Mucosa of descending colon (tissue), 3 donors: ENCODE measurements around the gene NUB1. TPM values are rescaled to one million over a fixed set of nuclear protein-coding genes. Genes with fewer than 3 reads are reported as not detected.
A peak's percentile ranks its signal among the peaks of the same experiment; 100 is the strongest.

Experiments
- ATAC-seq: fragments of 200-7000 bp; cut with Tn5 transposase; one replicate; pipeline ENCODE4 v1.9.1; 2020; ENCODE audit warnings: mild to moderate bottlenecking, moderate library complexity
- DNase-seq, 3 donors: peaks; one replicate each; pipeline ENCODE4 v3.0.0-alpha.2; 2020
- H3K36me3 ChIP-seq: fragments of 200-600 bp; one replicate; pipeline ENCODE4 v1.8.0; 2021; ENCODE audit warnings: low read depth, mild to moderate bottlenecking
- H3K4me1 ChIP-seq: fragments of 200-600 bp; one replicate; pipeline ENCODE4 v1.8.0; 2021; ENCODE audit warnings: low read depth, mild to moderate bottlenecking
- H3K4me3 ChIP-seq: fragments of 200-600 bp; one replicate; pipeline ENCODE4 v1.8.0; 2021; ENCODE audit warnings: mild to moderate bottlenecking
- H3K9me3 ChIP-seq: fragments of 200-600 bp; one replicate; pipeline ENCODE4 v1.8.0; 2021; ENCODE audit warnings: mild to moderate bottlenecking
- intact Hi-C, 2 donors: fragments of 100-400 bp; cut with DNase I in 1 of 2; cut with micrococcal nuclease in 1 of 2; formaldehyde crosslinking; loops; one replicate each; pipeline versions ENCODE4 v1.11.0 to v1.11.1; 2022; cut with DNase I, micrococcal nuclease
- total RNA-seq, 3 donors: library from RNA; stranded (reverse); fragmentation: NEBNext Ultra II Directional in 2 of 3; extraction: Animal tissue kit (Norgen Biotek cat#: 25700) in 2 of 3; gene quantifications; one replicate each; pipeline versions ENCODE4 v1.2.1 to v1.2.4, GENCODE V29; 2021 to 2023
- TF ChIP-seq, protein P1 (sequence below): fragments of 200-600 bp; IDR thresholded peaks from one replicate; pipeline ENCODE4 v1.8.0; 2022; ENCODE audit warnings: antibody characterized with exemption, mild to moderate bottlenecking
- donor health status: DM: no; HTN: no; CAD: no; lungs with moderate emphysema.
- donor health status: DM: no; HTN: no; CAD: no.
- donor health status: DM: no; HTN: yes; CAD: no.

The NUB1 gene
- total RNA-seq, 3 donors from 2014 or later, result 66.2 to 77.5 (median 76.9) TPM

- TF ChIP-seq, protein P1, sequence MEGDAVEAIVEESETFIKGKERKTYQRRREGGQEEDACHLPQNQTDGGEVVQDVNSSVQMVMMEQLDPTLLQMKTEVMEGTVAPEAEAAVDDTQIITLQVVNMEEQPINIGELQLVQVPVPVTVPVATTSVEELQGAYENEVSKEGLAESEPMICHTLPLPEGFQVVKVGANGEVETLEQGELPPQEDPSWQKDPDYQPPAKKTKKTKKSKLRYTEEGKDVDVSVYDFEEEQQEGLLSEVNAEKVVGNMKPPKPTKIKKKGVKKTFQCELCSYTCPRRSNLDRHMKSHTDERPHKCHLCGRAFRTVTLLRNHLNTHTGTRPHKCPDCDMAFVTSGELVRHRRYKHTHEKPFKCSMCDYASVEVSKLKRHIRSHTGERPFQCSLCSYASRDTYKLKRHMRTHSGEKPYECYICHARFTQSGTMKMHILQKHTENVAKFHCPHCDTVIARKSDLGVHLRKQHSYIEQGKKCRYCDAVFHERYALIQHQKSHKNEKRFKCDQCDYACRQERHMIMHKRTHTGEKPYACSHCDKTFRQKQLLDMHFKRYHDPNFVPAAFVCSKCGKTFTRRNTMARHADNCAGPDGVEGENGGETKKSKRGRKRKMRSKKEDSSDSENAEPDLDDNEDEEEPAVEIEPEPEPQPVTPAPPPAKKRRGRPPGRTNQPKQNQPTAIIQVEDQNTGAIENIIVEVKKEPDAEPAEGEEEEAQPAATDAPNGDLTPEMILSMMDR, result no peak
Observed at GRCh38 chr7:151408498-151408838, 66.9 kb downstream of the NUB1 start.

DNA sequence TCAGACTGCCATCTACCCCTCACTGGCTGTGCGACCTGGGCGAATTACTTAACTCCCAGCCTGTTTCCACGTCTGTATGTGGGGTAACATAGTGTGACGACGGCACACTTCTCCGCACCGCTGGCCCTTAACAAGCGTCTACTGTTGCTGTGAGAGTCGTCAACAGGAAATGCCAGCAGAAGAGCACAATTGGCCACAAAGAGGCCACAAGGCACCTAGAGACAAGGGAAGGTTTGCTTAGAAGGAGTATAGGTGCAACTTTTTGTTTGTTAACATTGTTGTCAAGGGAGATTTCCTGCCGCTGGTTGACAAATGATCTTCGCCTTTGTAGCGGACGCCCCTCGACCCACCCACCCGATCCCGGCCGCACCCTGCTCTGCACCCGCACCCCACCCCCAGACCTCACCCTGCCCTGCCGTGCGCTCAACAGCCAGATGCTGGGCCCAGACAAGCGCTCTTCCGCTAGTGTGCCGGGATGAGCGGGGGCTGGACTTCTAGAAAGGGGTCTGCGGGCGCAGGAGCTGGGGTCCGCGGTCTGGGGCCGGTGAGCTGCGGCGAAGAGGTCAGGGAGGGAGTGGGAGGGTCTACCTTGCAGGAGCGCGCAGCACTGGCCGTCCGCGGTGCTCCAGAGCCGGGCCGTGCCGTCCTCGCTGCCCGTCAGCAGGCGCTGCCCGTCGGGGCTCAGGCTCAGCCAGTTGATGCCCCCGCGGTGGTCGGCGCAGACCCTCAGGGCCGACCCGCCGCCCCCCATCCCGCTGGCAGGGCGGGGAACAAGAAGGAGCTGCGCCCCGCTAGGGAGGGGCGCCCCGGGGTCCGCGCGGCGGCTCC lies 67.4 kb downstream of the NUB1 start:
- ATAC-seq (peak; percentile 72), DNase-seq (peak; percentile 24 to 58 (median 29))
- H3K36me3 ChIP-seq, result no peaks in the 10 kb centered on the region
- no peak overlapping the region for H3K4me3 ChIP-seq
- no peaks in the 10 kb centered on the region for H3K9me3 ChIP-seq
- peaks cover 14% of the 10 kb centered on the region for H3K4me1 ChIP-seq
- TF ChIP-seq, protein P1, result no peak
- intact Hi-C loops, result no loop called here

More at GRCh38 chr7:151408498-151408838, 66.9 kb downstream of the NUB1 start:
- DNase-seq, result no peak
- Histone ChIP-seq H3K4me1 (peaks cover 14% of the 10 kb centered on the region), H3K9me3 (no peaks in the 10 kb centered on the region), H3K36me3 (no peaks in the 10 kb centered on the region), H3K4me3 (no peak overlapping the region)
- ATAC-seq, result no peak
- intact Hi-C loops, result no loop called here

- Histone ChIP-seq H3K9me3 (no peaks in the 10 kb centered on the region), H3K4me1 (peaks cover 14% of the 10 kb centered on the region), H3K36me3 (no peaks in the 10 kb centered on the region), H3K4me3 (no peak within 1 kb of the TSS)
- ATAC-seq (peak; percentile 21), DNase-seq (peak in 2 of 3 donors; percentile 28 to 48)
- TF ChIP-seq, protein P1, result no peak
- intact Hi-C loops, result no loop called here
Observed at GRCh38 chr7:151409667-151410404, 68.2 kb downstream of the NUB1 start, which contains the start of gene WDR86. Gene WDR86 (minus strand): TSS chr7:151410038. CDS start chr7:151409589, 449 bp downstream.

DNA sequence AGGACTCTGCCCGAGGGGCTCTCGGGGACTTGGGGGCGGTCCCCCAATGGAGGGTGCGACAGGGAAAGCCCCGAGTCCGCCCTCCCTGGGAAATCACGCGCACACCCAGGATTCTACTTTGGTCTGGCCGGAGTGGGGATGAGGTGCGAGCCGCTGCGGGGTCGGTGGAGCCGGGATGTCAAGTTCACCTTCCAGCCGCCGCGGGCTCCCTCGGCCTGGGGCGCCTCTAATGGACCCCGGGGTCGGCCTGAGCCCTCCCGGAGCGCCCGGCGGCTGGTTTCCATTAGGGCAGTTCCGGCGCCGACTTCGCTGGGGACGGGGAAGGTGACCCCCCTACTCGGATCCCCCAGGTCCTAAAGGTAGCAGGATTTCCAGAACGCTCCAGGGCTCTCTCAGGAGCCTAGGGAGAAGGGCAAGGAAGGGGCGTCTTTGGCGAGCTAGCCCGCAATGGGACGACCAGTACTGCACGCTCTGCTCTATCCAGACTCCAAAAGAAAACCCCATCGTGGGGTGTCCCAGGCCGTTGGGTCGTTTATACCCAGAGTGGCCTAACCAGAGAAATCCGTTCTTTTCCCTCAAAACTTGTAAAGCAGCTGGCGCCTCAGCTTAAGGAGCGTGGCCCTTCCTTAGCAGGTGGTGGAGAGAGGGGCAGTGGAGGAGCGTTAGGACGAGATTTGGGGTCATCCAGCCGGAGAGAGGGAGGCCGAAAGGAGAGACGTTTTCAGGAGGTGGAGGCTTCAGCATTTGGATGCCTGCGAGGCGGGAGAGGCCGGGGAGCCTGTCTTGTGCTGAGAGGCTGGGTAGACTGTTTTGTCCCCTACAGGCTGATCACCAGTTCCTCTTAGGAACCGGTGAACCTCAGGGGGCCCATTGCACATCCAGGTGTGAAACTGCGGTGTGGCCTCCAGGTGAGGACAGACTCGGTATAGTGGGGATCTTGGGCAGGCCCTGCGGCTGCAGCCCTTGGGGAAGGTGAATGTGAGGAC lies 69.1 kb downstream of the NUB1 start:
- intact Hi-C loops, result no loop called here
- DNase-seq, result peak in 2 of 3 donors; percentile 29 to 48
- no peaks in the 10 kb centered on the region for H3K36me3 ChIP-seq
- peaks cover 14% of the 10 kb centered on the region for H3K4me1 ChIP-seq
- no peak for ATAC-seq
- no peak overlapping the region for H3K4me3 ChIP-seq
- TF ChIP-seq, protein P1, result no peak
- no peaks in the 10 kb centered on the region for H3K9me3 ChIP-seq

DNA sequence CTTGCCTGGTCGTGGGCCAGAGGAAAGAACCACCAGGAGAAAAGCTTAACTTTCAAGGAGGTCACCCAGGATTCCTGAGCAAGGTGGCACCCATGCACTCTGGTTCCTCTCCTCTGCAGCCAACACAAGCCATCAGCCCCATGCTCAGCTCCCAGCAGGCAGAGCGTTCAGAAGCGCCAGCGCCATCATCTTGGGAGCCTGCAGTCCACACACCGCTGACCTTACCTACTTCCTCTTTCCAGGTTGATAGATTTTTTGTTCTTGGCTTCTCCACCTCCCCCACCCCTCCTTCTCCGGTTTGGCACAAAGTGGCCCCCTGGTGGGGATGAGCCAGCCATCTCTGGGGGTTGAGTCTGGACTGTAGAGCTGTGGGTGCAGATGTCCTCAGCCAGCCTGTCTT lies 69.9 kb downstream of the NUB1 start:
- TF ChIP-seq, protein P1, result no peak
- ATAC-seq (no peak), DNase-seq (peak in 2 of 3 donors; percentile 12 to 34)

More for the DNA sequence above, 69.9 kb downstream of the NUB1 start:
- Histone ChIP-seq H3K9me3 (no peaks in the 10 kb centered on the region), H3K36me3 (no peaks in the 10 kb centered on the region), H3K4me3 (no peak overlapping the region), H3K4me1 (peaks cover 14% of the 10 kb centered on the region)
- intact Hi-C loops, result no loop called here
